ENCODE measurements around the gene G0S2.
A peak's percentile ranks its signal among the peaks of the same experiment; 100 is the strongest.

G0S2 gene

GRCh38 chr1:209642816-209643215 lies 32.4 kb upstream of the G0S2 start:
- no peak overlapping the region for H3K4me3 ChIP-seq (ENCODE audit: low read depth, low read length)
- TF ChIP-seq CTCF (IDR thresholded peaks at IDR 0.05; ENCODE audit: insufficient read depth, low read depth, low read length, missing control alignments), result no peak
- no peak for DNase-seq (ENCODE audit: low read depth)

GRCh38 chr1:209643285-209644020 lies 31.8 kb upstream of the G0S2 start:
- no peak overlapping the region for H3K4me3 ChIP-seq (ENCODE audit: low read depth, low read length)
- TF ChIP-seq CTCF (IDR thresholded peaks at IDR 0.05; ENCODE audit: insufficient read depth, low read depth, low read length, missing control alignments), result no peak
- no peak for DNase-seq (ENCODE audit: low read depth)

GRCh38 chr1:209645574-209646452 lies 29.4 kb upstream of the G0S2 start:
- no peak overlapping the region for H3K4me3 ChIP-seq (ENCODE audit: low read depth, low read length)
- TF ChIP-seq CTCF (IDR thresholded peaks at IDR 0.05; ENCODE audit: insufficient read depth, low read depth, low read length, missing control alignments), result no peak
- DNase-seq (ENCODE audit: low read depth), result no peak

GRCh38 chr1:209646558-209646957 lies 28.7 kb upstream of the G0S2 start:
- TF ChIP-seq CTCF (IDR thresholded peaks at IDR 0.05; ENCODE audit: insufficient read depth, low read depth, low read length, missing control alignments), result peak; percentile 13
- DNase-seq (ENCODE audit: low read depth), result no peak
- no peak overlapping the region for H3K4me3 ChIP-seq (ENCODE audit: low read depth, low read length)

GRCh38 chr1:209647156-209647555 lies 28.1 kb upstream of the G0S2 start:
- H3K4me3 ChIP-seq (ENCODE audit: low read depth, low read length), result no peak overlapping the region
- DNase-seq (ENCODE audit: low read depth), result no peak
- TF ChIP-seq CTCF (IDR thresholded peaks at IDR 0.05; ENCODE audit: insufficient read depth, low read depth, low read length, missing control alignments), result no peak

GRCh38 chr1:209648346-209648745 lies 26.9 kb upstream of the G0S2 start:
- no peak for DNase-seq (ENCODE audit: low read depth)
- no peak overlapping the region for H3K4me3 ChIP-seq (ENCODE audit: low read depth, low read length)
- TF ChIP-seq CTCF (IDR thresholded peaks at IDR 0.05; ENCODE audit: insufficient read depth, low read depth, low read length, missing control alignments), result no peak
